ENCODE results near the gene TWIST2. TPM values are rescaled to one million over a fixed set of nuclear protein-coding genes. Genes with fewer than 3 reads are reported as not detected.

Gene TWIST2
- total RNA-seq, 2 experiments from 2014 or later: not detected

GRCh38 chr2:238875471-238876231, 27.8 kb downstream of the TWIST2 start:
- CTCF ChIA-PET: interaction anchor here (1.1 kb wide), 1 partner anchor 10 kb away, joined by 3 read pairs; no protein-coding TSS in a partner anchor
- Mint-ChIP-seq H3K4me3 (no peak overlapping the region), H3K36me3 (no peaks in the 10 kb centered on the region), H3K27ac (no peak overlapping the region), H3K27me3 (peaks cover 3% of the 10 kb centered on the region), H3K4me1 (no peaks in the 10 kb centered on the region), H3K9me3 (ENCODE audit: low read depth) (no peaks in the 10 kb centered on the region)
- DNase-seq (no peak), ATAC-seq (no peak)

GRCh38 chr2:238876232-238876630, 28.3 kb downstream of the TWIST2 start:
- H3K4me1 Mint-ChIP-seq: no peaks in the 10 kb centered on the region
- no peak overlapping the region for H3K27ac Mint-ChIP-seq
- ATAC-seq: no peak
- H3K9me3 Mint-ChIP-seq (ENCODE audit: low read depth): no peaks in the 10 kb centered on the region
- CTCF ChIA-PET: interaction anchor here (1.1 kb wide), 1 partner anchor 10 kb away, joined by 3 read pairs; no protein-coding TSS in a partner anchor
- H3K27me3 Mint-ChIP-seq: peaks cover 3% of the 10 kb centered on the region
- no peak for DNase-seq
- no peak overlapping the region for H3K4me3 Mint-ChIP-seq
- H3K36me3 Mint-ChIP-seq: no peaks in the 10 kb centered on the region

GRCh38 chr2:238878051-238878735, 30.3 kb downstream of the TWIST2 start:
- ATAC-seq (no peak), DNase-seq (no peak)
- H3K27me3 Mint-ChIP-seq: peaks cover 3% of the 10 kb centered on the region
- CTCF ChIA-PET: no interaction called here
- no peak overlapping the region for H3K4me3 Mint-ChIP-seq
- H3K36me3 Mint-ChIP-seq: no peaks in the 10 kb centered on the region
- H3K27ac Mint-ChIP-seq: no peak overlapping the region
- H3K9me3 Mint-ChIP-seq (ENCODE audit: low read depth): no peaks in the 10 kb centered on the region
- H3K4me1 Mint-ChIP-seq: no peaks in the 10 kb centered on the region

- Mint-ChIP-seq H3K9me3 (ENCODE audit: low read depth) (no peaks in the 10 kb centered on the region), H3K4me3 (no peak overlapping the region), H3K27me3 (peaks cover 3% of the 10 kb centered on the region), H3K36me3 (no peaks in the 10 kb centered on the region), H3K27ac (no peak overlapping the region), H3K4me1 (no peaks in the 10 kb centered on the region)
- CTCF ChIA-PET: no interaction called here
- DNase-seq (no peak), ATAC-seq (no peak)
Observed at GRCh38 chr2:238879043-238879442, 31.2 kb downstream of the TWIST2 start.

GRCh38 chr2:238879621-238880377, 31.9 kb downstream of the TWIST2 start:
- Mint-ChIP-seq H3K9me3 (ENCODE audit: low read depth) (no peaks in the 10 kb centered on the region), H3K4me3 (no peak overlapping the region), H3K4me1 (no peaks in the 10 kb centered on the region), H3K36me3 (no peaks in the 10 kb centered on the region), H3K27me3 (peaks cover 3% of the 10 kb centered on the region), H3K27ac (no peak overlapping the region)
- CTCF ChIA-PET: no interaction called here
- DNase-seq (no peak), ATAC-seq (peak; percentile 20)

- no peaks in the 10 kb centered on the region for H3K4me1 Mint-ChIP-seq
- no peak for DNase-seq
- H3K27me3 Mint-ChIP-seq: peaks cover 1% of the 10 kb centered on the region
- H3K4me3 Mint-ChIP-seq: no peak overlapping the region
- CTCF ChIA-PET: no interaction called here
- H3K9me3 Mint-ChIP-seq (ENCODE audit: low read depth): no peaks in the 10 kb centered on the region
- no peaks in the 10 kb centered on the region for H3K36me3 Mint-ChIP-seq
- peak; percentile 63 for ATAC-seq
- no peak overlapping the region for H3K27ac Mint-ChIP-seq
Observed at GRCh38 chr2:238881353-238882081, 33.6 kb downstream of the TWIST2 start.

- no peak overlapping the region for H3K4me3 Mint-ChIP-seq
- no peaks in the 10 kb centered on the region for H3K27me3 Mint-ChIP-seq
- peak; percentile 25 for ATAC-seq
- H3K9me3 Mint-ChIP-seq (ENCODE audit: low read depth): no peaks in the 10 kb centered on the region
- DNase-seq: no peak
- no peaks in the 10 kb centered on the region for H3K36me3 Mint-ChIP-seq
- no peak overlapping the region for H3K27ac Mint-ChIP-seq
- H3K4me1 Mint-ChIP-seq: no peaks in the 10 kb centered on the region
- CTCF ChIA-PET: no interaction called here
Observed at GRCh38 chr2:238882082-238882755, 34.3 kb downstream of the TWIST2 start.

GRCh38 chr2:238883421-238883901, 35.6 kb downstream of the TWIST2 start:
- ATAC-seq: no peak
- Mint-ChIP-seq H3K27me3 (no peaks in the 10 kb centered on the region), H3K36me3 (no peaks in the 10 kb centered on the region), H3K27ac (no peak overlapping the region), H3K4me3 (no peak overlapping the region), H3K9me3 (ENCODE audit: low read depth) (no peaks in the 10 kb centered on the region), H3K4me1 (no peaks in the 10 kb centered on the region)
- DNase-seq: no peak
- CTCF ChIA-PET: no interaction called here

GRCh38 chr2:238884122-238884811, 36.4 kb downstream of the TWIST2 start:
- no peaks in the 10 kb centered on the region for H3K9me3 Mint-ChIP-seq (ENCODE audit: low read depth)
- DNase-seq (no peak), ATAC-seq (no peak)
- no peak overlapping the region for H3K4me3 Mint-ChIP-seq
- no peak overlapping the region for H3K27ac Mint-ChIP-seq
- H3K27me3 Mint-ChIP-seq: no peaks in the 10 kb centered on the region
- H3K36me3 Mint-ChIP-seq: no peaks in the 10 kb centered on the region
- CTCF ChIA-PET: no interaction called here
- no peaks in the 10 kb centered on the region for H3K4me1 Mint-ChIP-seq

- ATAC-seq: no peak
- Mint-ChIP-seq H3K27ac (no peak overlapping the region), H3K27me3 (no peaks in the 10 kb centered on the region), H3K4me3 (no peak overlapping the region), H3K4me1 (no peaks in the 10 kb centered on the region), H3K36me3 (no peaks in the 10 kb centered on the region), H3K9me3 (ENCODE audit: low read depth) (no peaks in the 10 kb centered on the region)
- no peak for DNase-seq
- CTCF ChIA-PET: no interaction called here
Observed at GRCh38 chr2:238884812-238885408, 37.0 kb downstream of the TWIST2 start.

- CTCF ChIA-PET: interaction anchor here (1.0 kb wide), 1 partner anchor 11 kb away, joined by 3 read pairs; no protein-coding TSS in a partner anchor
- Mint-ChIP-seq H3K36me3 (no peaks in the 10 kb centered on the region), H3K4me1 (no peaks in the 10 kb centered on the region), H3K4me3 (no peak overlapping the region), H3K27me3 (no peaks in the 10 kb centered on the region), H3K27ac (no peak overlapping the region), H3K9me3 (ENCODE audit: low read depth) (no peaks in the 10 kb centered on the region)
- ATAC-seq (no peak), DNase-seq (no peak)
Observed at GRCh38 chr2:238886453-238887094, 38.7 kb downstream of the TWIST2 start.

GRCh38 chr2:238887616-238888015, 39.7 kb downstream of the TWIST2 start:
- ATAC-seq: no peak
- H3K4me1 Mint-ChIP-seq: no peaks in the 10 kb centered on the region
- CTCF ChIA-PET: no interaction called here

More at GRCh38 chr2:238887616-238888015, 39.7 kb downstream of the TWIST2 start:
- H3K36me3 Mint-ChIP-seq: no peaks in the 10 kb centered on the region
- no peaks in the 10 kb centered on the region for H3K27me3 Mint-ChIP-seq
- H3K4me3 Mint-ChIP-seq: no peak overlapping the region
- no peak for DNase-seq
- H3K27ac Mint-ChIP-seq: no peak overlapping the region
- H3K9me3 Mint-ChIP-seq (ENCODE audit: low read depth): no peaks in the 10 kb centered on the region

Data from activated CD8-positive, alpha-beta memory T cell treated with anti-CD3 and anti-CD28 coated beads, Interleukin-2, amount 10 ng/mL, durations not matched to agents 7 days and 5 days (primary cell).